ENCODE measurements around the gene GPER1.
A peak's percentile ranks its signal among the peaks of the same experiment; 100 is the strongest.
"Not testable (repeated sequence)": the region's sequence is repeated elsewhere in the genome, so short reads cannot be mapped to it uniquely, and the experiment has no call there.

The GPER1 gene

DNA sequence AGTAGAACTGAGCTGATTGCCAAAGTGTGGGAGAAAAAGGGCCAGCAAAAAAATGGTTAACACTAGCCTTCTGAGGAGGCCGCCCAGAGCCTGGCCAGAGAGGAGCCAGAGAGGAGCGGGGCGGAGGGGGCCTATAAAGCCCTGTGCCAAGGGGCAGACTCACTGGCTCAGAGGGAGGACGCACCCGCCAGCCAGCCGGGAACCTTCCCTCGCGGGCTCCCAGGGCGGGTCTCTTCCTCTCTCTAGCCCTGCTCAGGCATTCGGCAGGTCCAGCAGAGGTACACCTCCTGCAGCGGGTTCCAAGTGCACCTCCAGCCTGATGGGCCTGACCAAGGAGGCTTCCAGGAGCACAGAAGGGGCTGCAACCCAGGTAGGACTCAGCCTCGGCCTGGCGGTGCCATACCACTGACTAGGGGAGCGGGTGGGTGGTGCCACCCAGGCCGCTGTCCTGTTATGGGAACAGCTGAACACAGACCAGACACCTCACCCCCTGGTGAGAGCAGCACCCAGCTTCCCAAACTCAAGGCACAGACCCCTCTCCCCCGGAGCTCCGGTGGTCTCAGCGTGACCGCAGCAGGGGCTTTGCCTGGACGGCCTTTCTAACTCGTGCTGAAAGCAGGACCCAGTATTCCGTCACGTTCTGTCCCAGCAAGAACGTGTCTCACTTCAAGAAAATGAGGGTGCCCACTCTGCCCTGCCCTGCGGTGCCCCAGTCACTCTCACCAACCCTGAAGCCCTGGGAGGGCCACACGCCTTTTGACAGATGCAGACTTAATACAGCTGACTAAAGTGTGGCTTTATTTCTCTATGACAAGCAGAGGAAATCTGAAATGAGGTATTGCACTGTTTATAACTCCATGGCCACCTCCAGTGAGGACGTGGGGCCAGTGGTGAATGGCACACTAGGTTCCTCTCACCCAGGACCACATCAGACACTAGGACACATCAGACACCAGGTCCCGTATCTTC lies at the start of gene GPER1:
GPER1 (plus strand) TSS at position 162 of the 969 bp plus-strand sequence. CDS start 3,616 bp downstream, outside the sequence.
- no peak for DNase-seq (ENCODE audit: low spot score)

DNA sequence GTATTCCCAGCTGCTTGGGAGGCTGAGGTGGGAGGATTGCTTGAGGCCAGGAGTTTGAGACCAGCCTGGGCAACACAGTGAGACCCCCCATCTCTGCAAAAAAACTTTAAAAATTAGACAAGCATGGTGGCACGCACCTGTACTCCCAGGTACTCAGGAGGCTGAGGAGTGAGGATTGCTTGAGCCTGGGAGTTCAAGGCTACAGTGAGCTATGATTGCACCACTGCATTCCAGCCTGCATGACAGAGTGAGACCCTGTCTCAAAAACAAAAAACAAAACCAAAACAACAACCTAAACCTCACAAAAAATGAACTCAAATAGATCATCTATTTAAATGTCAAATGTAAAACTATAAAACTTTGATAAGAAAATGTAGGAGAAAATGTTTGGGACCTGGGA lies 47.7 kb upstream of the GPER1 start:
- DNase-seq (ENCODE audit: low spot score) = not testable (repeated sequence)

DNA sequence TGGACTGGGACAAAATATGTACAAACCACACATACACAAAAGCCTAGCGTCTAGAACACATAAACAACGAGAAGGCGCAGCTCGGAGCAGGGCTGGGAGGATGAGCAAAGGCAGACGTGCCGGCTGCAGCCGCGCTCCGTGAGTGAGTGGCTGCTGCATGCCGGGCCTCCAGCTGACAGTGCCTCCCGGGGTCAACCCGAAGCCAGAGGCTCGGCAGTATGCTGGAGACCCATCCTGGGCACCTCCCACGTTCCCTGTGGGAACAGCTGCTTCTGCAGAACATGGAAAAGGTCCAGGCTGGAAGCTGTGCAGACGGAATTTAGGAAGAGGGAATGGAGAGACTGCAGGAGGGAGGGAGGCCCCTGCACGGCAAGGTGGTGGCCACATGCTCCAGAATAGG lies 47.1 kb upstream of the GPER1 start:
- DNase-seq (ENCODE audit: low spot score) = no peak

DNA sequence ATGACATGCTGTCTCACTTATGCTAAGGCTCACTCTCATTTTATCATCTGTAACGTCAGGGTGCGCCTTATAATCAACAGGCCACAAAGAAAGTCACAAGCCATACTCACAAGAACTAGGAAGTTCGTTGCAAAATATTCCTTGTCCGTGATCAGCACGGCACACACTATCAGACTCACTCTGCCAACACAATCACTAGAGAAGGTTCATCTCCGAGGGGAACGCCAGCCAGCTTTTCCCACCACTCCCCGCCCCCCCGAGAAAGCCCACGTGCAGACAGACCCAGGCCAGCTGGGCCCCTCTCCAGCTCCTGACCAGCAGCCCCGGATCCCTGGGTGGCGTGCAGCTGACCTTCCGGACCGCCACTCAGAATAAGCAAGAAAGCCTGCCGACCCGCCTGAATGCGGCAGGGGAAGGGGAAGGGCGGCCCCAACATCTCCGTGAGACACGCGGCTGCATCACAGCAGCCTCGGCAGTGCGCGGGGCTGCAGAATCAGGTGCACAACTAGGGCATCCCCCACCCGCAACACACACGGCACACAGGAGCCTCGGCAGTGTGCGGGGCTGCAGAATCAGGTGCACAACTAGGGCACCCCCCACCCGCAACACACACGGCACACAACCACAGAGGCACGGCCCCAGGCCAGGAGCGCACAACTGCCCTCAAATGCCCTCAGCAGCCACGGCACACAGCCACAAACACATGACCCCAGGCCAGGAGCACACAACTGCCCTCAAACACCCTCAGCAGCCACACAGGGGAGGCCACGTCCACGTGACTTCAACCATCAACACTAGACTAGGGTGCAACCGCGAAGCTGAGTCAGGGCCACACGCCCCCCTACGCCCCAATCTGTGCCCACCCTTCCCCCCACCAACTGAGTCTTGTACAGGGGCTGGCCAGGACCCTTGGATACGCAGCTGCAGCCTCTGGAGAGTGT lies 46.1 kb upstream of the GPER1 start:
- DNase-seq (ENCODE audit: low spot score) = no peak

DNA sequence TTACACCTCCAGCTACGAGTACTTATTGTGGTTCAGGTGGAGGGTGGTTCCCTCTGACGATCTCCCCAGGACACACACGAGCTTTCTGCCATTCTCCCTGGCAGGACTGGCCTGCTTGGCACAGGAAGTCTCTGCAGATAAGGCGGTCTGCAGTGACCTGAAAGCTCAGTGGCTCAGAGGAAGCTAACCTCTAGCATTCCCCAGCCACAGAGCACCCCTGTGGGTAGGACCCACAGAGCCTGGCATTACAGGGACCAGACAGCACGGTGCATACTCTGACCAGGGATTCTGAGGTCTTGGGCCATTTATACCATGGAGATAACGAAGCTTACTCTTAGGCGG lies 45.5 kb upstream of the GPER1 start:
- no peak for DNase-seq (ENCODE audit: low spot score)

DNA sequence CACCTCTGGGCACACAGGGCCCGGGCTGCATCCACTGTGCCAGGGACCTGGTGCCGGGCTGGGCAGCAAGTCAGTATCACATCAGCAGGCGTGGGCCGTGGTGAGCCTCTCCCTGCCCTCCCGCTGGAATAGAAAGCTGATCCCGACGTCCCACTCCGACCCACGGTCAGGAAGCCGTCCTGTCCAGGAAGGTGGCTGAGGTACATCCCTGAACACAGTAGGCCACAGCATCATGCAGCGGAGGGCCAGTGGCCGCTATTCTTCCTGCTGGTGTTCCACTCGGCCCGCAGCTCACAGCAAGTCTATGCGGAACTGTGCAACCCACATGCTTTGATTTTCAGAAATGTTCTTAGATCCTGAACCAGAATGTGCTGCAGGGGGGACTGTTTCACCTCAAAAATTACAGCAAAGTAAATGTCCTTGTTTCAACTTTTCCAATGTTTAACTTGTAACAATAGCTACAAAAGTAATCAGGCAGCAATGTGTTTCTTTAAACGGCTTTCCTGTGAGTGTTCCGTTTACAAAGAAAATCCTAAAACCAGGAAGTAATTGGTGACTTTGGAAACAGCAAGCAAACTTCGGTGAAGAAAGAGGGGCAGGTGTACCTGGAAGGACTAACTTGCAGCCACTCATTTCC lies 44.2 kb upstream of the GPER1 start:
- no peak for DNase-seq (ENCODE audit: low spot score)

DNA sequence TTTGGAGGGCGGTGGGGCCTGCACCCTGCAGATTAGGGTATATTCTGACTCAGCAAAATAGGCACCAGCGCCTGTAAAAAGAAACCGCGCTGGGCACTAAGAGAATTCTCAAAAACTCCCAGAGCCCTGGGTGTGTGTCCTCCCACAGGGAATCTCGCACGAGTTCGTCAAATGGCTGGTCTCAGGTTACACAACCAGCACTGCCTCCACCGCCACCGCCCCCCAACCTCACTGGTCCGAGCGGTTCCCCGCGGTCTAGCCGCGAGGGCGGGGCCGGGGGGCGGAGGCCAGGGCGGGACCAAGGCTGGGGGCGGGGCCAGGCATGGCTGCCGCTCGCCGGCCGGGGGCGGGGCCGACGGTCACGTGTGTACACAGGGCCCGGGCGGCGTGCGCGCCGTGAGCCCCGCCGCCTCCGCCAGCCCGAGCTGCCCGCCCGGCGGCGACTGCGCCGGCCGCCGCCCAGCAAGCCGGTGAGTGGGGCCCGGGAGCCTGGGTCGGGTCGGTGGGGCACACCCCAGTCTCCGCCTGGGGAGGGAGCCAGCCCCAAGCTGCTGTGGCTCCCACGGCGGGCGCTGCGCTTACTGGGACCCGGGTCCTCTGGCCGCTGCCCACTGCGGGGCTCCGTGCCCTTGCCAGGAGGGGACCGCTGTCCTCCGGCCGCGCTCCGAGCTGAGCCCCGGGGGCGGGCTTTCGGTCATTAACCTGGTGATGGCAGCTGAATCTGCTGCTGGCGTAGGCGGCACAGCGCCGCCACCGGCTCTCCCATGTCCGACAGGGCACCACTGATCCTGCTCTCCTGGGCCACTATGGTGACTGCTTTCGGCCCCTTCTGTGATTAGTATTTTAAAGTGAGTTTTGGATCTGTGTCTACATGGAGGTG lies 43.5 kb upstream of the GPER1 start, which contains the start of gene GPR146:
GPR146 (plus strand) TSS at position 358 of the 880 bp plus-strand sequence. CDS start 12,970 bp downstream, outside the sequence.
- peak; percentile 98 for DNase-seq (ENCODE audit: low spot score)

DNA sequence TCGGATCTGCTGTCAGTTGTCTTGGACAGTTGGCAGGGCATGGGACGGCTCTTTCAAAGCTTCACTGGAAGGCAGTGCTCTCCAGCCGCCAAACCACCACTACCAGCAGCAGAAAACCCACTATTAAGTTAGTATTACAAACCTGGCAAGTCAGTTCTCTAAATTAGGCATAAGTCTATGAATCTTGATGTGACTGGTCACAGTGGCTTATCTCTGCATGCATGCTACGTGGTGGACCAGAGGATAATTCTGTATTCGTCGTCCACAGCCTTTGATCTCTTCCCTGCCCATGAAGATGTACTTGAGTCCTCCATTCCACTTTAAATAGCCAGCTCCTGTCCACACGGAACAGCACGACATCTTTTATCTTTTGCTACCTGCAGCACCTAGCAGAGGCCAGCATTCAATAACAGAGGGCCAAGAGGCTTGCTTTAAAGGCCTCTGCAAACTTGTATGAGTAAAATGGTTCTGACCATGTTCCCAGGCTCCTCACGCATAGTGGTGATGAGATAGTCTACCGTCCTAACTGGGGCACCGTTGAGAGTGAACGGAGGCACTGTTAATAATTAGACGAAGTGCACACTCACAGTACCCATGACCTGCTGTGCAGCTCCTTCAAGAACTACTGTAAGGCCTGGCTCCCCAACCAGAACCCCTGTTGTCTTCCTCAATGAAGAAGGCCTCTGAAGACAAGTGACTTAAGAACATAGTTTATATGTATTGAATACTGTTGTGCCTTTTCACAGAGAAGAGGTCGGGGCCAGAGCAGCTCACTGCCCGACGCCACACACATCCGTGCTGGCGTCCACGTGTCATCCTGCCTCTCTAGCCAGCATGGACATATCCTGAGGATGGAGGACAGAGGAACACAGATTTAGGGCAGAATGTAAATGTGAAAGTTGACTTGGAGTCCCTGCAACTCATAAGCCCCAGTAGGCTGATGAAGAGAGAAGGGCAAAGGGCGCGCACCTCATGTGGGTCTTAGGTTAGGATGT lies 42.5 kb upstream of the GPER1 start:
- DNase-seq (ENCODE audit: low spot score) = no peak

DNA sequence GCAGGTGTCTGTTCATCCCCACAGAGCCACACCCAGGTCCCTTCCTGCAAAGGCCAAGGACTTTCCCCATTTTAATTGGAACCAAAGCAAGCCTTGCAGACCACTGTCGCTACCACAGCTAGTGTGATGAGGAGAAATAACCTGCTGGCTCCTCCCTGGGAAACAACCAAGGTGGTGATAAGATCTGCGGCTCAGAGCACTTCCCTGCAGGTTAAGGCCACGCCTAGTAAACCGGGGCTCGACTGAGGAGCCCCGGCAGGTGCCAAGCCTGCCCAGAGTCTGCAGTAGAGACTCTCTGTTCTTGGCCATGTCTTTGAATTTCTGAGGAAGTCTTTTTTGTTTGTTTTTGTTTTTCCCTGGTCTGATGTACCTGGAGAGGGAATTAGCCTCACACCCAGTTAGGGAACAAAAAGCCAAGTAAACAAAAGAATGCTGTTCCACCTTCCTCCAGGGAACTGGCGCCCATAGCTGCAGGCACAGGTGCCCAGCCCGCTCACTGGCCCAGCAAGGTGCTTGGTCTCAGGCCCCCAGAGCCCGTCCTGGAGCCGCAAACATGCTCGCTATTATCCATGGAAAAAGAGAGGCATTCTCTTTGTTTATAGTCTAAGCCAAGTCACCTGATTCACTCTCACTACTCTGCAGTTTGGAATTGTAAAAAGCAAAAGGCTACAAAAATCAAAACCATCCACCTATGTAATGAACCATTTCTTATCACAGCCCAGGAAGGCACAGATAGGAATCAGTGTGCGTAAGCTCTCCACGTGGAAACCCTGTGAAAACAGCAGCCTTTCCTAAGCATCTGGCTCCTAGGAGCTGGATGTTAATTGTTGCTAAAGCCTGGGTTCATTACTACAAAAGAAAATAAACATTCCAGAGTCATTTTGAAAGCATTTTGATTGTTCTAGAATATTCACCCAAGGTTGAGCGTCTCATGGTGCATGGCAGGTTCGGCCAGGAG lies 40.9 kb upstream of the GPER1 start:
- DNase-seq (ENCODE audit: low spot score) = no peak

DNA sequence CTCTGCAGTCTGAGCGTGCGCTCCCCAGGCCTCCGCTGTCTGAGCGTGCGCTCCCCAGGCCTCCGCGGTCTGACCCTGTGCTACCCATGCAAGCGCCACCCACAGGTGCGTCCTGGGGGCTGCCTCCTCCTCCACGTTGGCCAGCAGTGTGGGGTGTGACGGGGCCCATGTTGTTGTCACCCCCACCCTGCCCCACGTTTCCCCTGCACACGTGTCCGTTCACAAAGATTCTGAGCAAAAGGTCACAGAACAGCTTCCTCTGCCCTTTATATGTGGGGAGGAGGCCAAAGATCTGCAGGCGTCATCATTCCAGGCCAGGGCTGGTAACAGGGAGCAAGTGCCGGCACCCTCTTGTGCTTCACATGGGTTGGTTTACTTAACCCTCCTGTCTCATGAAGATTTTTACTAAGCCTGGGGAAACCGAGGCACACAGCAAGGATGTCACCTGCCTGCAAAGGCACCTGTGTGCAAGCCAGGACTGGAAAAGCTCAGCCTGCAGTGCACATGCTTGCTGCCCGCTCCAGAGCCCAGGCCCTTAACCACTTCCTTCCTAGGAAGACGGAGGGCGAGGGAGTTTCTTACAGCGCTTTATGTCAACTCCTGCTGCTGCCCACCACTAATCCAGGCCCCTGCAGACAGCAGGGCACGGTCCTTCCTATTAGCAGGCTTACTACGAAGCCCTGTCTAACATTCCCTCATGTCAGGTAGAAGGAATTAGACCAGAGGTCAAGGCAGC lies 38.7 kb upstream of the GPER1 start:
- DNase-seq (ENCODE audit: low spot score) = no peak

DNA sequence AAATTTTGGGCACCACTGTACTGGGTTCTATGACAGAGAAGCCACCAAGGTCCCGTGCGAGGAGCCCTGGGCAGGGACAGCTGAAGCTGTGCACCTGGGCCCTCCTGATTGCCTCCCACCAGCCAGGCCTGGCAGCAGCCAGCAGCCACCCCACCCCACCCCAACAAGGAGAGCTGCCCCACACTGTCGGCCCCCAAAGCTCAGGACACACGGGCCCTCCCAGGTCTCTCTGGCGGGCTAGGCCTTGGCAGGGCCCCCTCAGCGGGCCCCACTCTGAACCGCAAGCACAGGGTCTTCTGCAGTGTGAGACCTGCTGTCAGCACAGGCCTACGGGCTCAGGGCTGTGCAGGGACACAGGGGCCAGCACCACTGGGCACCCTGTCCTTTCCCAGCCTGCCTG lies 38.1 kb upstream of the GPER1 start:
- DNase-seq (ENCODE audit: low spot score) = no peak

DNA sequence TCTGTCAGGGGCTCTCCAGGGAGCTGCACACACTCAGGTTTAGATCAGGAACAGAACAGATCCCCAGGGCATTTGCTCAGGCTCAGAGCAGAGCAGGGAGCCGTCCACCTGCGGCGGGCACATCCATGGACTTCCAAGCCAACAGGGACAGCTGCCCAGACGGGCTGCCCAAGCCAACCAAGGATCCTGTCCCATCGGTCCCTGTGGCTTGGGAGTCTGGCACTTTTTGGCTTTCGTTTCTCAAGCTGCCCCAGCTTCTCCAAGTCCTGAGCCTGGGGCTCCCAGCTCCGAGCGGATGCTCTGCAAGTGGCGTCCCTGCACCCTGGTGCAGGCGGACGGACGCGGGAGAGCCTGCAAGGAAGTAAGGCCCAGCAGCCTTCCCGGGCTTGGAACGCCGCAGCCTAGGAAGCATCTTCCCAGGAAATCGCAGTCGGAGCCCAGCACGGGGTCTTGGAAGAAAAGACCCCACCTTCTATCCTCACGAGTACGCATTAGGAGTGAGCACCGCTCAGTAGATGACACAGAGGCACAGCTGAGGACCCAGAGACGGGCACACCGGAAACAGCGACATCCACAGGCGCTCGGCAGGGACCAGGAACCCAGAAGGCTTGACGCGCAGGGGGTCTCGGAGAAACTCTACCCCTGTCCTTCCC lies 37.5 kb upstream of the GPER1 start:
- DNase-seq (ENCODE audit: low spot score) = no peak

DNA sequence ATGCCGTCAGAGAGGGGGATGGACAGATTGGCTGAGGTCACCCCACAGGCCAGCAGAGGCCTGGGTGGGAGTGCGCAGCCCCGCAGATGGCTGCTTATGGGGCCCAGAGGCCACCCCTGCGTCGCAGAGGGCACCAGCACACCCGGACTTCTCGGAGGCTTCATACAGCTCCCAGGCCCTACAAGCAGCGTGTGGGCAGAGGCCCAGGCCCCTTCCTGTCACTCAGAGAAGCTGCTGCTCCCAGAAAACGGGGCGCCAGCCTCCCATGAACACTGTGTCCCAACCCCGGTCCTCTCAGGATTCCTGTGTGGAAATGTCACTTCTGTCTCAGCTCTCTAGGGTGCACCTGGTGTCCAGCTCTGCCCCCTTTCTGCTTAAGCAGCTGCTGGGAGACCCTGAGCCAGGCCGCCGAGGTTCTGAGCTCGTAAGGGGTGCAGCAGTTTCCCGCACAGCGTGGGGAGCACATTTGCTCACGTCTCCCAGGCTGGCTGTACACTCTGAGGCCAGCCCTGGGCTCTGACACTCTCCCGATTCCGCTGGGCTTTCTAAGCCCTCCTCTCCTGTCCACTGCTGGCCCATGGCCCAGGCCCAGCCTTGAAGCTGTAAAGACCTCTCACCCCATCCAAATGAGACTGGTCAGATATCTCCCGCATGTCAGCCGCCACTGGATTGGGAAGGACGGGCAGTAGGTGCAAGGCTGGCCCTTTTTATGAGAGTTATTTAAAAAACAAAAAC lies 36.8 kb upstream of the GPER1 start:
- DNase-seq (ENCODE audit: low spot score) = no peak

DNA sequence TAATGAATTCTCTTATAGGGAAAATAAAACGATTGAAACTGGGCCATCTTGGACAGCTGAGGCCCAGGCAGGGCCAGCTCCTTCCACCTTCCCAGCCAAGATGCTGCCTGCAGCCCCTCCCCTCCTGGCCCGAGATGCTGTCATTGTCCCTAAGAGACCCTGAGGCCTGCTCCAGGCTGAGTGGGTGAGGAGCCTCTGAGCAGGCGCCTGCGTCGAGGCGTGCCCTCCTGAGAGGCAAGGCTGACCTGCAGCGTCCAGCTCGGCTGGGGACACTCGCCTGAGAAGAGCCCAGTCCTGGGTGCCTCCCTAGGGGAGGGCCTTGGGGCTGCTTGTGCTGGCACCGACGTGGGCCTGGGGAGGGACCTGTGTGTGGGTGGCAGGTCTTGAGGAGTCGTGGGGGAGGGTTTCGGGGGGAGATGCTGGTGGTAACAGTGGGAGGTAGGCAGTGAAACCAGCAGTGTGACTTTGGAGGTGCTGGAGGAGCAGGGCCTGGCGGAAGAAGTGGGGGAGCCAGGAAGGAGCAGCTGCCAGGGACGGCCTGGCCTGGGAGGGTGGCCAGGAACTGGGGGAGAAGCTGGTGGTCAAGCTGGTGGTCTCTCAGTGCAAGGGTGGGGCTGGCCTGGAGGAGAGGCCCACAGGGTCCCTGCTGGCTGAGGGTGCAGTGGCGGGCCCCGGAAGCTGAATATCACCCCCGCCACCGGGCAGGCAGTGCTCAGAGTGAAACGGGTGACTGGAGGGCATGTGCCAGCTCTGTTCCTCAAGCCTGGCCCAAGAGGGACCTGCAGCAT lies 35.7 kb upstream of the GPER1 start:
- no peak for DNase-seq (ENCODE audit: low spot score)

DNA sequence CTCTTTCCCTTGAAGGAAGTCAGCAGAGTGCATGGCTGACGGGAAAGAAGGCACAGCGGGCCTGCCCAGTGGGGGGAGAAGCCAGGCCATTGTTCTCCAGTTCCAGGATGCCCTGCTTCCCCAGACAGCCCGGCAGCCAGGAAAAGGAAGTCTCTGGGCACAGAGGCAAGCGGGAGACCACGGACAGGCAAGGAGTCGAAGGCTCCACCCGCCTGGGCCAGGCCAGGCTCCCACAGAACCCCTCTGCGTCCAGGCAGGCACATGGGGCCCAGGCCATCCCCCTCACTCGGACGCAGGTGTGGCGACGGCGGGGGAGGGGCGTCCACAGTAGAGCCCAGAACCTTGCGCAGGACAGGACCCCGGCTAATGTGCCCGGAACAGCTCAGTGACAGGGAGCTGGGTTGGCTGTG lies 34.9 kb upstream of the GPER1 start:
- DNase-seq (ENCODE audit: low spot score) = no peak

DNA sequence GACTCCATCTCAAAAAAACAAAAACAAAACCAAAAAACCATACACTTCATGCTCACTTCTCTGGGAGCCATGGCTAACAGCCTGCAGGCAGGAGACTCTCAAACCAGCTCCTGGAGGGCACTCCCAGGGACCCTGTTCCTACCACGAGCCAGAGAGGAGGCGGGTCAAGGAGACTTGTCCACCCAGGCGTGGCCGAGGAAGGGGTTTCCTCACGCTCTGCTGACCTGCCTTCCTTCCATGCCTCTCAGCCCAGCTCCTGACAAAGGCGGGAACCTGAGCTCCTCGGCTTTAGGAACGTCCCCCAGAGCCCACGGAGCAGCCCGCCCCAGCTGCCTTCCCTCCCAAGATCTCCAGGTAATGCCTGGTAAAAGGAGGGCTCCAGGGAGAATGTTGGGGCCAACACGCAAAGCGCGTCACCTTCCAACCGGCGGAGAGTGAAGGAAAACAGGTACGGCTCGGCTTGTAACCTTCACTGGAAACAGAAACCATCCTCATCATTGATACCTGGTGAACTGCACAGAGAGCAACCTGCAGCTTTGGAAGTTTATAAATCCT lies 34.0 kb upstream of the GPER1 start:
- no peak for DNase-seq (ENCODE audit: low spot score)
